ENCODE results near the gene IL19.

The IL19 gene

GRCh38 chr1:206792939-206793607, 22.5 kb downstream of the IL19 start:
- no peak for TF ChIP-seq ZNF792 (tag by site-specific recombination; IDR thresholded peaks at IDR 0.05)
- POLR2A ChIA-PET, result no interaction called here

GRCh38 chr1:206793620-206794019, 23.0 kb downstream of the IL19 start:
- POLR2A ChIA-PET, result no interaction called here

More at GRCh38 chr1:206792939-206793607, 22.5 kb downstream of the IL19 start:
- CTCF ChIA-PET, result interaction anchor here (0.6 kb wide), 1 partner anchor 705 kb away, joined by 4 read pairs; no protein-coding TSS in a partner anchor
- H3K36me3 ChIP-seq (ENCODE audit: control insufficient read depth in 2 of 2, insufficient read depth in 1 of 2, low read length in 2 of 2), result no peaks in the 10 kb centered on the region
- H3K4me3 ChIP-seq (ENCODE audit: low read depth, low read length), result no peak overlapping the region
- no peaks in the 10 kb centered on the region for H3K9me3 ChIP-seq (ENCODE audit: control insufficient read depth, insufficient read depth, low read depth, low read length)
- H3K4me1 ChIP-seq (ENCODE audit: control insufficient read depth, insufficient read depth, low read length), result no peaks in the 10 kb centered on the region
- no peak overlapping the region for H3K27ac ChIP-seq (ENCODE audit: extremely low read depth, low read depth, low read length)

More at GRCh38 chr1:206793620-206794019, 23.0 kb downstream of the IL19 start:
- TF ChIP-seq ZNF146 (tag by site-specific recombination; IDR thresholded peaks at IDR 0.05) (no peak), ZNF555 (tag by site-specific recombination; conservative IDR thresholded peaks at IDR 0.05) (no peak), ZSCAN18 (tag by site-specific recombination; IDR thresholded peaks at IDR 0.05) (no peak), ZNF239 (tag by site-specific recombination; IDR thresholded peaks at IDR 0.05) (no peak), MEIS1 (CRISPR knock-in tag; IDR thresholded peaks at IDR 0.05; ENCODE audit: borderline replicate concordance) (no peak), AEBP2 (tag by site-specific recombination; IDR thresholded peaks at IDR 0.05; ENCODE audit: borderline replicate concordance) (no peak), ZNF791 (tag by site-specific recombination; IDR thresholded peaks at IDR 0.05) (no peak), ZNF2 (tag by site-specific recombination; IDR thresholded peaks at IDR 0.05) (no peak), ZBTB49 (tag by site-specific recombination; IDR thresholded peaks at IDR 0.05; ENCODE audit: low read depth) (no peak), ZNF747 (tag by site-specific recombination; IDR thresholded peaks at IDR 0.05) (no peak), ZNF37A (tag by site-specific recombination; IDR thresholded peaks at IDR 0.05) (no peak), ZBTB6 (tag by site-specific recombination; IDR thresholded peaks at IDR 0.05) (no peak), ZNF202 (tag by site-specific recombination; IDR thresholded peaks at IDR 0.05; ENCODE audit: borderline replicate concordance) (no peak), ZNF48 (tag by site-specific recombination; IDR thresholded peaks at IDR 0.05) (no peak), BCL6B (tag by site-specific recombination; IDR thresholded peaks at IDR 0.05) (no peak), ZBTB11 (tag by site-specific recombination; conservative IDR thresholded peaks at IDR 0.05; ENCODE audit: low read depth) (no peak)
- H3K9me3 ChIP-seq (ENCODE audit: control insufficient read depth, insufficient read depth, low read depth, low read length), result no peaks in the 10 kb centered on the region
- no peak overlapping the region for H3K27ac ChIP-seq (ENCODE audit: extremely low read depth, low read depth, low read length)
- H3K36me3 ChIP-seq (ENCODE audit: control insufficient read depth in 2 of 2, insufficient read depth in 1 of 2, low read length in 2 of 2), result no peaks in the 10 kb centered on the region
- H3K4me1 ChIP-seq (ENCODE audit: control insufficient read depth, insufficient read depth, low read length), result no peaks in the 10 kb centered on the region
- CTCF ChIA-PET, result no interaction called here
- H3K4me3 ChIP-seq (ENCODE audit: low read depth, low read length), result no peak overlapping the region
